ENCODE results near the gene AGPS. TPM values are rescaled to one million over a fixed set of nuclear protein-coding genes. Genes with fewer than 3 reads are reported as not detected.

Gene AGPS
- total and polyA plus RNA-seq, 2 of the 13 experiments (the other 11 are each of a cell fraction or from before 2014, with no cell fraction given) = 39.4 to 99.0 TPM

DNA sequence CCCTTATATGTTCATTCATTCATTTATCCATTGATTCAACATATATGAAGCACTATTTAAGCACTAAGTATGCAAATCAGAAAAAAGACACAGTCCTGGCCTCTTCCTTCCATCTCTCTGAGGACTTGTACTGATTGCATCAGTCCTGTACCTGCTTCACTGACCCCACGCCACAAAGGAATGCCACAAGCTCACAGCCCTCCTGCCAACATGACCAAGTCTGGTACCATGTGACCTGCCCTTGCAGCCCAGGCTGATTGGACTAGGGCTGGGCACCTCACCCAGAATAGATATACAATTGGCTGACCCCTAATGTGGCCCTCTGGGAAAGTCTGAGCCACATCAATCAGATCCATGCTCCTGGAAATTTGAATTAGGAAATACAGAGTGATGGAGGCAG lies 196.6 kb downstream of the AGPS start:
- no peaks in the 10 kb centered on the region for H3K9me3 ChIP-seq (ENCODE audit: low read length)
- H3K79me2 ChIP-seq (ENCODE audit: insufficient read depth, low read length) = no peaks in the 10 kb centered on the region
- no peak overlapping the region for H3K4me3 ChIP-seq (replicated peaks in 1 of 3; ENCODE audit: insufficient read depth in 1 of 3, low read depth in 2 of 3, low read length in 3 of 3)
- H3K27ac ChIP-seq (ENCODE audit: extremely low read length, insufficient read depth, low read length) = no peak overlapping the region
- peaks cover 59% of the 10 kb centered on the region for H3K4me1 ChIP-seq (ENCODE audit: insufficient read depth, low read length)
- FAIRE-seq (no peak), ATAC-seq (no peak), DNase-seq (ENCODE audit: low spot score) (no peak)
- no peak overlapping the region for H2AFZ ChIP-seq (ENCODE audit: low read length)
- no peaks in the 10 kb centered on the region; a peak in 1 of 5 replicates for H3K27me3 ChIP-seq (ENCODE audit: control insufficient read depth in 1 of 2, insufficient read depth in 2 of 2, low read length in 2 of 2)
- intact Hi-C loops (cut with micrococcal nuclease; ENCODE audit: unreplicated experiment) = no loop called here
- ChIA-PET POLR2A (no interaction called here), CTCF (ENCODE audit: low intra/inter-chr PET ratio, low total read pairs) (no interaction called here)
- in situ Hi-C loops (cut with HindIII; ENCODE audit: extremely low pct_ligation_motif_present, low pct_unique_long_range_greater_than_20kb) = no loop called here
- H3K36me3 ChIP-seq (replicated peaks in 1 of 2; ENCODE audit: control insufficient read depth in 1 of 2, insufficient read depth in 2 of 2, low read length in 2 of 2) = no peaks in the 10 kb centered on the region
- no peak overlapping the region for H3K4me2 ChIP-seq (ENCODE audit: low read depth, low read length)
- 41% methylated on average over 1 of the region's 1 CpG for WGBS (ENCODE audit: low lambda C conversion rate)
- no TSS peak for BruUV-seq (replicated peaks)
- no peak for TF ChIP-seq HOXD1 (CRISPR knock-in tag; IDR thresholded peaks at IDR 0.05)
- no peak for TF ChIP-seq NRL (CRISPR knock-in tag; IDR thresholded peaks at IDR 0.05; ENCODE audit: borderline replicate concordance)
- TF ChIP-seq, protein P1, sequence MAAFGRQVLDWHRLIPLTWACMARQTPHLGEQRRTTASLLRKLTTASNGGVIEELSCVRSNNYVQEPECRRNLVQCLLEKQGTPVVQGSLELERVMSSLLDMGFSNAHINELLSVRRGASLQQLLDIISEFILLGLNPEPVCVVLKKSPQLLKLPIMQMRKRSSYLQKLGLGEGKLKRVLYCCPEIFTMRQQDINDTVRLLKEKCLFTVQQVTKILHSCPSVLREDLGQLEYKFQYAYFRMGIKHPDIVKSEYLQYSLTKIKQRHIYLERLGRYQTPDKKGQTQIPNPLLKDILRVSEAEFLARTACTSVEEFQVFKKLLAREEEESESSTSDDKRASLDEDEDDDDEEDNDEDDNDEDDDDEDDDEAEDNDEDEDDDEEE (CRISPR knock-in tag; IDR thresholded peaks at IDR 0.05) = no peak
- no peak for TF ChIP-seq TMF1 (CRISPR knock-in tag; IDR thresholded peaks at IDR 0.05; ENCODE audit: low read depth)
- no peak for TF ChIP-seq ZNF780A (CRISPR knock-in tag; IDR thresholded peaks at IDR 0.05)
- no peak for TF ChIP-seq SCMH1 (CRISPR knock-in tag; IDR thresholded peaks at IDR 0.05; ENCODE audit: borderline replicate concordance)
- TF ChIP-seq SIN3B (IDR thresholded peaks at IDR 0.05; ENCODE audit: low read length) = no peak
- no peak for TF ChIP-seq CCAR2 (optimal IDR thresholded peaks at IDR 0.05; ENCODE audit: low read depth, low read length)
- no peaks in the 10 kb centered on the region for H4K20me1 ChIP-seq (ENCODE audit: insufficient read depth, low read length)
- H3K9ac ChIP-seq (ENCODE audit: insufficient read depth, low read depth, low read length) = no peak overlapping the region

DNA sequence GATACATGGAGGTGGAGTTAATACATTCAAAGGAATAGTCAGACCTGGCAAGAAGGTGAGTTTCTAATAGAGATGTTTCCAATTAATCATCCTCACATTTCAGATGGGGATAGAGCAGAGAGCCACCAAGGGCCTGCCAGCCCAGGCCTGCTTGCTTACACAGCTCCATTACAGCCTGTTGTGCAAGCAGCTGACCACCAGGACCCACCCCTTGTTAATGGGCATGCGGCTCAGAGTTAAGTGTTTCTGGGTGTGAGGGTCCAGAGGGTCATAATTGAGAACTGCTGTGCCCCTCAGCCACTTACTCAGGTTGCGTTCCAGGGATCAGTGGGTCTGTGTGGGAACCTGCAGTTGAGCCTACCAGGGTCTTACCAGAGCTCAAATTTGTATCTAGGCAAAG lies 199.8 kb downstream of the AGPS start:
- Histone ChIP-seq H3K79me2 (ENCODE audit: insufficient read depth, low read length) (no peaks in the 10 kb centered on the region), H4K20me1 (ENCODE audit: insufficient read depth, low read length) (no peaks in the 10 kb centered on the region), H3K4me3 (replicated peaks in 1 of 3; ENCODE audit: insufficient read depth in 1 of 3, low read depth in 2 of 3, low read length in 3 of 3) (peak overlapping the region in 1 of 3 experiments; percentile 14; a peak in 1 of 6 replicates), H2AFZ (ENCODE audit: low read length) (no peak overlapping the region), H3K9me3 (ENCODE audit: low read length) (no peaks in the 10 kb centered on the region), H3K27me3 (ENCODE audit: control insufficient read depth in 1 of 2, insufficient read depth in 2 of 2, low read length in 2 of 2) (no peaks in the 10 kb centered on the region), H3K27ac (ENCODE audit: extremely low read length, insufficient read depth, low read length) (no peak overlapping the region), H3K9ac (ENCODE audit: insufficient read depth, low read depth, low read length) (no peak overlapping the region), H3K4me2 (ENCODE audit: low read depth, low read length) (peak overlapping the region; percentile 73), H3K4me1 (ENCODE audit: insufficient read depth, low read length) (peaks cover 43% of the 10 kb centered on the region), H3K36me3 (replicated peaks in 1 of 2; ENCODE audit: control insufficient read depth in 1 of 2, insufficient read depth in 2 of 2, low read length in 2 of 2) (no peaks in the 10 kb centered on the region)
- ATAC-seq = peak; percentile 78
- DNase-seq (ENCODE audit: low spot score) = no peak
- BruUV-seq (replicated peaks) = no TSS peak
- in situ Hi-C loops (cut with HindIII; ENCODE audit: extremely low pct_ligation_motif_present, low pct_unique_long_range_greater_than_20kb) (no loop called here), intact Hi-C loops (cut with micrococcal nuclease; ENCODE audit: unreplicated experiment) (no loop called here)
- FAIRE-seq = no peak
- 20% methylated on average over 2 of the region's 2 CpGs for WGBS (ENCODE audit: low lambda C conversion rate)
- CTCF ChIA-PET (ENCODE audit: low intra/inter-chr PET ratio, low total read pairs) = no interaction called here
- POLR2A ChIA-PET = interaction anchor here (0.5 to 2.8 kb wide), 4 partner anchors 8 to 51 kb away, joined by 3 to 12 read pairs (median 4); no protein-coding TSS in a partner anchor
- TF ChIP-seq ZFP36L2 (CRISPR knock-in tag; IDR thresholded peaks at IDR 0.05) (no peak), SALL1 (CRISPR knock-in tag; IDR thresholded peaks at IDR 0.05) (0 out of 2 replicates have a peak, but pooled peaks have one; percentile 11), ZBTB7A (CRISPR knock-in tag; IDR thresholded peaks at IDR 0.05) (peak; percentile 61; the same call in 1 of the 2 replicates), GFI1 (CRISPR knock-in tag; IDR thresholded peaks at IDR 0.05; ENCODE audit: borderline replicate concordance) (no peak)
- TF ChIP-seq, protein P2, sequence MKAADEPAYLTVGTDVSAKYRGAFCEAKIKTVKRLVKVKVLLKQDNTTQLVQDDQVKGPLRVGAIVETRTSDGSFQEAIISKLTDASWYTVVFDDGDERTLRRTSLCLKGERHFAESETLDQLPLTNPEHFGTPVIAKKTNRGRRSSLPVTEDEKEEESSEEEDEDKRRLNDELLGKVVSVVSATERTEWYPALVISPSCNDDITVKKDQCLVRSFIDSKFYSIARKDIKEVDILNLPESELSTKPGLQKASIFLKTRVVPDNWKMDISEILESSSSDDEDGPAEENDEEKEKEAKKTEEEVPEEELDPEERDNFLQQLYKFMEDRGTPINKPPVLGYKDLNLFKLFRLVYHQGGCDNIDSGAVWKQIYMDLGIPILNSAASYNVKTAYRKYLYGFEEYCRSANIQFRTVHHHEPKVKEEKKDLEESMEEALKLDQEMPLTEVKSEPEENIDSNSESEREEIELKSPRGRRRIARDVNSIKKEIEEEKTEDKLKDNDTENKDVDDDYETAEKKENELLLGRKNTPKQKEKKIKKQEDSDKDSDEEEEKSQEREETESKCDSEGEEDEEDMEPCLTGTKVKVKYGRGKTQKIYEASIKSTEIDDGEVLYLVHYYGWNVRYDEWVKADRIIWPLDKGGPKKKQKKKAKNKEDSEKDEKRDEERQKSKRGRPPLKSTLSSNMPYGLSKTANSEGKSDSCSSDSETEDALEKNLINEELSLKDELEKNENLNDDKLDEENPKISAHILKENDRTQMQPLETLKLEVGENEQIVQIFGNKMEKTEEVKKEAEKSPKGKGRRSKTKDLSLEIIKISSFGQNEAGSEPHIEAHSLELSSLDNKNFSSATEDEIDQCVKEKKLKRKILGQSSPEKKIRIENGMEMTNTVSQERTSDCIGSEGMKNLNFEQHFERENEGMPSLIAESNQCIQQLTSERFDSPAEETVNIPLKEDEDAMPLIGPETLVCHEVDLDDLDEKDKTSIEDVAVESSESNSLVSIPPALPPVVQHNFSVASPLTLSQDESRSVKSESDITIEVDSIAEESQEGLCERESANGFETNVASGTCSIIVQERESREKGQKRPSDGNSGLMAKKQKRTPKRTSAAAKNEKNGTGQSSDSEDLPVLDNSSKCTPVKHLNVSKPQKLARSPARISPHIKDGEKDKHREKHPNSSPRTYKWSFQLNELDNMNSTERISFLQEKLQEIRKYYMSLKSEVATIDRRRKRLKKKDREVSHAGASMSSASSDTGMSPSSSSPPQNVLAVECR (CRISPR knock-in tag; IDR thresholded peaks at IDR 0.05; ENCODE audit: borderline replicate concordance) = 0 out of 2 replicates have a peak, but pooled peaks have one; percentile 34
